ENCODE measurements around the gene HNRNPC.

GRCh38 chr14:21202463-21203358 is 66.5 kb downstream of the HNRNPC start:
- TF ChIP-seq, protein P1, sequence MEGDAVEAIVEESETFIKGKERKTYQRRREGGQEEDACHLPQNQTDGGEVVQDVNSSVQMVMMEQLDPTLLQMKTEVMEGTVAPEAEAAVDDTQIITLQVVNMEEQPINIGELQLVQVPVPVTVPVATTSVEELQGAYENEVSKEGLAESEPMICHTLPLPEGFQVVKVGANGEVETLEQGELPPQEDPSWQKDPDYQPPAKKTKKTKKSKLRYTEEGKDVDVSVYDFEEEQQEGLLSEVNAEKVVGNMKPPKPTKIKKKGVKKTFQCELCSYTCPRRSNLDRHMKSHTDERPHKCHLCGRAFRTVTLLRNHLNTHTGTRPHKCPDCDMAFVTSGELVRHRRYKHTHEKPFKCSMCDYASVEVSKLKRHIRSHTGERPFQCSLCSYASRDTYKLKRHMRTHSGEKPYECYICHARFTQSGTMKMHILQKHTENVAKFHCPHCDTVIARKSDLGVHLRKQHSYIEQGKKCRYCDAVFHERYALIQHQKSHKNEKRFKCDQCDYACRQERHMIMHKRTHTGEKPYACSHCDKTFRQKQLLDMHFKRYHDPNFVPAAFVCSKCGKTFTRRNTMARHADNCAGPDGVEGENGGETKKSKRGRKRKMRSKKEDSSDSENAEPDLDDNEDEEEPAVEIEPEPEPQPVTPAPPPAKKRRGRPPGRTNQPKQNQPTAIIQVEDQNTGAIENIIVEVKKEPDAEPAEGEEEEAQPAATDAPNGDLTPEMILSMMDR (IDR thresholded peaks at IDR 0.05) = no peak
- no peak for TF ChIP-seq POLR2A (IDR thresholded peaks at IDR 0.05)

All from thyroid gland (tissue), 4 donors.